NCI-H82 (cell line): ENCODE measurements around the gene ERC1.
A peak's percentile ranks its signal among the peaks of the same experiment; 100 is the strongest.

ENCODE experiments used
- DNase-seq: peaks from one replicate; lab custom pipeline; 2025; lab: John Stamatoyannopoulos, UW

The ERC1 gene

GRCh38 chr12:1493781-1494565, 502.9 kb downstream of the ERC1 start:
- no peak for DNase-seq

GRCh38 chr12:1494856-1495255, 503.8 kb downstream of the ERC1 start:
- no peak for DNase-seq

GRCh38 chr12:1496162-1496900, 505.3 kb downstream of the ERC1 start:
- DNase-seq: no peak

GRCh38 chr12:1497161-1497560, 506.1 kb downstream of the ERC1 start:
- DNase-seq: no peak

- DNase-seq: no peak
Measured at GRCh38 chr12:1498199-1498740, 507.2 kb downstream of the ERC1 start.

- DNase-seq: no peak
Measured at GRCh38 chr12:1499351-1499750, 508.3 kb downstream of the ERC1 start.

GRCh38 chr12:1500095-1500801, 509.2 kb downstream of the ERC1 start:
- DNase-seq: peak; percentile 30

- no peak for DNase-seq
Measured at GRCh38 chr12:1501001-1501400, 510.0 kb downstream of the ERC1 start.

GRCh38 chr12:1501695-1502378, 510.8 kb downstream of the ERC1 start:
- DNase-seq: no peak

- no peak for DNase-seq
Measured at GRCh38 chr12:1502379-1502720, 511.3 kb downstream of the ERC1 start.

GRCh38 chr12:1502831-1503230, 511.8 kb downstream of the ERC1 start:
- DNase-seq: no peak

- no peak for DNase-seq
Measured at GRCh38 chr12:1503281-1503711, 512.3 kb downstream of the ERC1 start.

GRCh38 chr12:1504304-1504894, 513.4 kb downstream of the ERC1 start:
- DNase-seq: peak; percentile 13

- DNase-seq: no peak
Measured at GRCh38 chr12:1504895-1505311, 513.9 kb downstream of the ERC1 start.

- no peak for DNase-seq
Measured at GRCh38 chr12:1505576-1505975, 514.6 kb downstream of the ERC1 start.

- DNase-seq: no peak
Measured at GRCh38 chr12:1507308-1507707, 516.3 kb downstream of the ERC1 start.

- no peak for DNase-seq
Measured at GRCh38 chr12:1509413-1510052, 518.5 kb downstream of the ERC1 start.

- DNase-seq: no peak
Measured at GRCh38 chr12:1510056-1510812, 519.2 kb downstream of the ERC1 start.

- DNase-seq: no peak
Measured at GRCh38 chr12:1515010-1515409, 524.0 kb downstream of the ERC1 start.

- DNase-seq: no peak
Measured at GRCh38 chr12:1515428-1515827, 524.4 kb downstream of the ERC1 start.
